ENCODE data around the gene COX19.

Gene COX19

DNA sequence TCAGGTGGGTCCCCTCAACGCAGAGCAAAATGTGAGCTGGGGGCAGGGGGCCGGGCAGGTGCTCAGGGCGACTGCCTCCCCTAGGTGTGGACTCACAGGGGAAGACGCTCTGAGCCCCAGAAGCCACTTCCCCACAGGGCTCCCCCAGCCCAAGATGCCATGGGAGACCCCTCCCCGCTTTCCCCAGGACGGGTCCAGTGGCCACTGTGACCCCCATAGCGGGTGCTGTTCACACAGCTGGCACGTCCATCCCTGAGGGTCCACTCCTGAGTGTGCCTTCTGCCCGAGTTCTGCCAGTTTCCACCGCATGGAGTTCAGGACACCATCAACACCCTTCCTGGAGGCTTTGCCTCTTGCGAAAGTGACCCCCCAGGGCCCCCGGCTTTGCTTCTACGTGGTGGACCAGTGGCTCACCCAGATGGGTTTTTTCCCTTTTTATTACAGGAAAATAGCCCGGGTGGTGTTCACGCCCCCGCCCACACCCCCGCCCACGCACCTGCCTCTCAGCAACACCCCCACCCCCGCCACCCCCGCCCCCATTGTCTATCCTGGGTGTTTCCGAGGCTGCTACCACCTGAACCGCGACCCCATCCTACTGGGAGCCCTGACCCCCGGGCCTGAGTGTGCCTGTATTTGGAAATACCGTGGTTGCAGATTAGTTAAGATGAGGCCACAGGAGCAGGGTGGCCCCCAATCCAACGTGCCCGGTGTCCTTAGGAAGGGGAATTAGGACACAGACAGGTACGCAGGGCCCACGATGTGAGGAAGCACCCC is 52.8 kb downstream of the COX19 start:
- DNase-seq = no peak

DNA sequence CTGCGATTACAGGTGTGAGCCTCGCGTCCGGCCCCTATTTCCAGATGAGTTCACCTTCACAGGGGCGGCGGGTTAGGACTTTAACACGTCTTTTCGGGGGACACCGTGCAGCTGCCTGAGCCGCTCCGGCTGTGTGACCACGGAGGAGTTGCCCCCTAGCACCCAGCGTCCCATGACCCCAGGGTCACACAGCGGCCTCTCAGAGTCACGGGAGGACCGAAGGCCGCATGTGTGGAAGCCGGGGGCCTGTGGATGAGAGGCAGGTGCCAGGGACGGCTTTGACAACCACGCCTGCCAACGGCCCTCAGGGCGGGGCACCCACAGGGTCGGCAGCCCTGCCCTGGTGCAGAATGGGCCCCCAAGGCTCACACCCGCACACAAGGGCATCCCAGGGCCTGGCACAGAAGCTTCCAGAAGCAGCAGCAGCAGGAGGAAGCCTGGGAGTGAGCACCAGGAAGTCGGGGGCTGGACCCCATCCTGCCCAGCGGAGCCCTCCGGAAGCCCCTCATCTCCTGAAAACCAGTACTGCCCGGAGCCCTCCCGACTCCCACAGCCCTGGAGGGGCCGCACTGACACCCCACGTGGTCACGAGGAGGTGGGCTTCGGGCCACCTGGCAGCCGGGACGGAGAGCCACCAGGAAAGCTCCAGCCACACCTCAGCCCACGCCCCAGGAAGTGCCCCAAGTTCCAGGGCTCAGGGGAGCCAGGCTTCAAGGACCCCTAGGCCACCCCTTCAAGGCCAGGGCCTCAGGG is 53.6 kb downstream of the COX19 start:
- DNase-seq = no peak

DNA sequence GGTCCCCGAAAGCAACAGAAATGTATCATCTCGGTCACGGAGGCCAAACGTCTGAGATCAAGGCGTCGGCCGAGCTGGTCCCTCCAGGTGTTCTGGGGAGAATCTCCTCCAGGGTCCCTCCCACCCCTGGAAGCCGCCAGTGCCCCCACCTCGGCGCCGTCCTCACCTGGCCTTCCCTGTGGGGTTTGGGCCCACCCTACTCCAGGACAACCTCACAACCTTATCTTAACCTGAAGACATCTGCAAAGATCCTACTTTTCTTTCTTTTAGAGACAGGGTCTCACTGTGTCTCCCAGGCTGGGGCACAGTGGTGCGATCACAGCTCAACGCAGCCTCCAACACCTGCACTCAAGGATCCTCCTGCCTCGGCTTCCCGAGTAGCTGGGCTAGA is 54.3 kb downstream of the COX19 start:
- no peak for DNase-seq

DNA sequence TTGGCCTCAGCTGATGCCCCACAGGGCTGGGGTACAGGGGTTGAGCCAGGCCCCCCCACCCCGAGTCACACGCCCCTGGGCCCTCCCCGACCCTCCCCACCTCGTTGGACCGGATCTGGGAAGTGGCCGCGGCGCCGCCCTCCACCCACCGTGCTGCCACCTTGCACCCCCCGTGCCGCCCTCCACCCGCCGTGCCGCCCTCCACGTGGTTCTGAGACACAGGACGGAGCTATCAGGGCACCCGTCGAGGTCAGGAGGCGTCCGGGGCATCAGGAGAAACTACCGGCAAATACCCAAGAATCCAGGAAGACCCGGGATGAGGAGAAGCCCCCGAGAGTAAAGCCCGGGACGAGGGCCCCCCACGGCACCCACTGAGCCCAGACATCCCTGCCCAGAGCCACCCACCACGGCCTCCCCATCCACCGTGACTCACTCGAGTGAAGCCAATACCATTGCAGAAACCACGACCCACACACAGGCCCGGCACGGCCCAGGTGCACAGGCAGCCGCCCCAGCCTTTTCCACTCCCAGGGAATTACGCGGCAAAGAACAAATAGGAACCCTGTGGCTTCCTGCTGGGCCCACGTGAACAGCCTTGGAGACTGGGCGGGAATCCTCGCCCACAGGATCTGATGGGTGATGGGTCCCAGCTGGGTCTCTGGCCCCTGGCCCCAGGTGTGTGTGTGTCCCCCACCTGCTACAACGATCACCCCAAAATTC is 54.8 kb downstream of the COX19 start:
- no peak for DNase-seq

DNA sequence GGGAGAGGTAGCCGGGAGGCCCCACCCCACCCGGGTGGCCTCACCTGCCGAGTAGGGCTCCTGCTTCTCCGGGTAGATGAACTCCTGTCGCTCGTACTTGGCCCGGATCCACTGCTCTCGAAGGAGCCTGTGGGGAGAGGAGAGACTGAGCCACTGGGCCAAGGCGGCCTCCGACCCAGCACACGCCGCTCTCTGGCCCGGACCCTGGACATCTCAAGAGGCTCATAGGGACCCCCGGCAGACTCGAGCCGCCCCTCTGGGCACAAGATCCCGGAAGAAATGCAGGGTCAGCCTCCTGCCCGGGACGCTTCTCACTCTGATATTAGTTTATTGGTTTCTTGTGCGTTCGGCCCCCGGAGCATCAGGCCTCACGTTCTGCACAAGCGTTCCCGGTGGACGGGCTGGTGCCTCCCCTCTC is 55.4 kb downstream of the COX19 start:
- no peak for DNase-seq

DNA sequence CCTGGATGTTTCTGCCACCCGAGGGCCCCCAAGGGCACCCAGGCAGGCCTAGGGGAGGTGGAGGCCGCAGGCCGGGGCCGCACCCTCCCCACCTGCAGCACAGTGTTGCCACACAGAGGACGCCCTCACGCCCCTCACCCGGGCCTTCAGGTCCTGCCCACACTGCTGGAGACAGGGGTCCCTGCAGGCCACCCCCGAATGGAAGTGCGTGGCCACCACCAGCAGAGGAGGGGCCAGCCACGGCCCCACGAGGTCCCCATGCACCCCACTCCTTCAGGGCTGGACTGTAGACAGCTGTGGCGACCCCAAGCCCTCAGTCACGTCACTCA is 56.3 kb downstream of the COX19 start:
- DNase-seq = no peak

DNA sequence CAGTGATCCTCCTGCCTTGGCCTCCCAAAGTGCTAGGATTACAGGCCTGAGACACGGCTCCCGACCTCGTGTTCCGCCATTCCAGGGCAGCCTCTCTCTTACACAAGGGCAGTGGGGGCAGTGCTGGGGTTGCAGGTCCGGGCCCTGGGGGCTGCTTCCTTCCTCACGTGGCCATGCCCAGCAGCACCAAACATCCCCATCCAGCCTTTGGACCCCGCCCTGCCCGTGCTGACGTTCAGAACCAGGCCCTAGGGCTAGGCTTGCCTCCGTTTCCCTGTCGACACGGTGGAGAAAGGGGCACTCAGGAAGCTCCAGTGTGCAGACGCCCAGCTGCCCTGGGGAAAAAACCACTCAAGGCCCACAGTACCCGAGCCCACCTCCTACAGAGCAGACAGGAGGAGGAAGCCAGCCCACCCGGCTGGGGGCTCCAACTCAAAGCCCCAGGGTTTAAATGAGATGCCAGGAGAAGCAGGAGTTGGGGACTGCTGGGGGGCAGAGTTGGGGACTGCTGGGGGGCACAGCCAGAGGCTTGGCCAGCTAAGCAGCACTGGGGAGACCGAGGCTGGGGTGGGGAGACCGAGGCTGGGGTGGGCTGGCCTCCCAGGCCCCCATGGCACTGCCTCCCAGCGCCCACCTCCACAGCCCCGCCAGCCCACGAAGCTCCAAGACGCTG is 56.8 kb downstream of the COX19 start:
- no peak for DNase-seq

DNA sequence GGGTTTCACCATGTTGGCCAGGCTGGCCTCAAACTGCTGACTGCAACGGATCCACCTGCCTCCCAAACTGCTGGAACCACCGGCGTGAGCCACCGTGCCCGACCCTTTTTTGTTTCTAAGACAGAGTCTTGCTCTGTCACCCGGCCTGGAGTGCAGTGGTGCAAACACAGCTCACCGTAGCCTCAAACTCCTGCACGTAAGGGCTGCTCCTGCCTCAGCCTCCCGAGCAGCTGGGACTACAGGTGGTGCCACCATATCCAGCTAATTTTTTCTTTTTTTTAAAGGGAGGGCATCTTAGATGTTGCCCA is 57.3 kb downstream of the COX19 start:
- no peak for DNase-seq

DNA sequence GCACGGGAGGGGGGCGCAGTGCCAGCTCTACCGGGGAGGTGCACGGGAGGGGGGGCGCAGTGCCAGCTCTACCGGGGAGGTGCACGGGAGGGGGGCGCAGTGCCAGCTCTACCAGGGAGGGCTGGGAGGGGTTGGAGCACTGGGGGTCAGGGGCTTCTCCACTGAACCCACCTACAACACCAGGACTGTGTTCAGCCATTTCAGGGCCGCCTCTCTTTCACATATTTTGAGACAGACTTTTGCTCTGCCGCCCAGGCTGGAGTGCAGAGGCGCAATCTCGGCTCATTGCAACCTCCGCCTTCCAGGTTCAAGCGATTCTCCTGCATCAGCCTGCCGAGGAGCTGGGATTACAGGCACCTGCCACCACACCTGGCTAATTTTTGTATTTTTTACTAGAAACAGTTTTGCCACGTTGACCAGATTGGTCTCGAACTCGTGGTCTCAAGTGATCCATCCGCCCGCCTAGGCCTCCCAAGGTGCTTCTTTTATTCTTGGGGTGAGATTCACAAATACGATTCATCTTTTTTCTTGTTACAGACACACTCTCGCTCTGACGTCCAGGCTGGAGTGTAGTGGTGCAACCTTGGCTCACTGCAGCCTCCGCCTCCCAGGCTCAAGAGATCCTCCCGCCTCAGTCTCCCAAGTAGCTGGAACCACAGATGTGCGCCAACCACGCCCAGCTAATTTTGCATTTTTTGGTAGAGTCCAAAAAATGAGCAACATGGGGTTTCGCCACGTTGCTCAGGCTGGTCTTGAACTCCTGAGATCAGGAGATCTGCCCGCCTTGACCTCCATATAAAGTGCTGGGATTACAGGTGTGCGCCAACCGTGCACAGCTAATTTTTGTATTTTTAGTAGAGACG is 57.9 kb downstream of the COX19 start:
- no peak for DNase-seq

DNA sequence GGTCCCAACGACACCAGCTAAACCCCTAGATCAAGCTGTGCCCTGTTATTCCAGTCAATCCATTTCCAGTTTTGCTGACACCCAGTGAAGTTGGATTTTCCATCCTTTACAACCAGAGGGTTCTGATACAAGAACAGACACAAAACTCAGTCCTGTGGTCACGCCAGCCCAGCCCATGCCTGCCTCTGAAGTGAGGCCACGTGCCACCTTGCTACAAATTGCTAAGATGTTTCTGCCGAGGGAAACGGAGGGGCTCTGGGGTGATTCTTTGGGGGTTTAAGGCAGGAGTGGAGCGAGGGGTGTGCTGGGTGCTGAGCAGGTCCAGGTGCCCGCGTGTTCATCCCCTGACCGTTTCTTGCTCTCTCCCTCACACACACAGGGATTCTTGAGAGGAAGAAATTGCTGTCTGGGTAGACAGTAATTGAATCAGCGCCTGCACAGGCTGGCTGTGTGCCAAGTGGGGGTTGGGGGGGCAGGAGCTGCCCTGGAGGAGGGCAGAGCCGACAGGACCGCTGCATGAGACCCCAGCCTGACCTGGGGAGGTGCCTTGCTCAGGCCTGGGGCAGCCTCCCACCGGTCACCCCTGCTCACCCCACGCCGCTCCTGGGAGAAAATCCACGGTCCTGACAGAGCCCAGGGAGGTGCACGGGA is 58.9 kb downstream of the COX19 start:
- no peak for DNase-seq
